Measurements from ENCODE around the gene SOBP.

SOBP gene

DNA sequence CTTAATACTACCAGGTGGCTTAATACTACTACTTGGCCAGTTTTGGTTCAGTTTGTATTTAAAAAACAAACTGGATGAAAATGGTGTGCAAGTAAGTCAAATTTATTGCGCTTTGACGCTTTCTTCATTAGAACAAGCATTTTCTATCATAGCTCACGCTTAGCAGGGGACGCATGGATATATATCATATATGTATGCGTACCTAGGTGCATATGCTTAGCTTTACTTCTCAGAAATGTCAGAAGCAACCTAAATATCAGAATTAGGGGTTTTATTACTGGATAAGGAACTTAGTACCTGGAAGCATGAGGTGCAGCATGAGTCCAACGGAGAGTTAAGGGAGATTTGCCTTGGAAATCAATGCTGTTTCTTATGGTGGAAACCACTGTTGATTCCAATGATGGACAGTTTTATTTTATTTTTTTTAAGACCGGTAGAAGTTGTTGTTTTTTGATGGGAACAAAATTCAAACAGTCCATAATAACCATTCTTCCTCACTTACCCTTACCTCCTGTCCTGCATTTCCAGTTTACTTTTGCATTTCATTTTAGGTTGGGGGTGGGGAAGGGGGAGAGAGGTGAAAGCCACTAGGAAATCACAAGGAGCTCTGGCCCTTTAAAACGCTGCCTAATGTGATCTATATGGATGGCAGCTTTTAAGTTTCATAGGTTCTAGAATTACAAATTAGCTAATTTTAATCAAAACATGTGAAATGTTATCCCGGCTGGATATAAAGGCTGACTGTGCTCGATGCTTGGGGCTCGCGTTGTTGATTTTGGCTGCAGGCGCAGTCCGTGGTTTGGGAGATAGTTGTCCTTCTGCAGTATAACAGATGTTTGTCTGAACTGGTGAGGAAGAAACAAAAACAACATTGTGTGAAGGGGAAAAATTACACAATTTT, 2.1 kb downstream of the SOBP start (continued):
- TF ChIP-seq, protein P1, sequence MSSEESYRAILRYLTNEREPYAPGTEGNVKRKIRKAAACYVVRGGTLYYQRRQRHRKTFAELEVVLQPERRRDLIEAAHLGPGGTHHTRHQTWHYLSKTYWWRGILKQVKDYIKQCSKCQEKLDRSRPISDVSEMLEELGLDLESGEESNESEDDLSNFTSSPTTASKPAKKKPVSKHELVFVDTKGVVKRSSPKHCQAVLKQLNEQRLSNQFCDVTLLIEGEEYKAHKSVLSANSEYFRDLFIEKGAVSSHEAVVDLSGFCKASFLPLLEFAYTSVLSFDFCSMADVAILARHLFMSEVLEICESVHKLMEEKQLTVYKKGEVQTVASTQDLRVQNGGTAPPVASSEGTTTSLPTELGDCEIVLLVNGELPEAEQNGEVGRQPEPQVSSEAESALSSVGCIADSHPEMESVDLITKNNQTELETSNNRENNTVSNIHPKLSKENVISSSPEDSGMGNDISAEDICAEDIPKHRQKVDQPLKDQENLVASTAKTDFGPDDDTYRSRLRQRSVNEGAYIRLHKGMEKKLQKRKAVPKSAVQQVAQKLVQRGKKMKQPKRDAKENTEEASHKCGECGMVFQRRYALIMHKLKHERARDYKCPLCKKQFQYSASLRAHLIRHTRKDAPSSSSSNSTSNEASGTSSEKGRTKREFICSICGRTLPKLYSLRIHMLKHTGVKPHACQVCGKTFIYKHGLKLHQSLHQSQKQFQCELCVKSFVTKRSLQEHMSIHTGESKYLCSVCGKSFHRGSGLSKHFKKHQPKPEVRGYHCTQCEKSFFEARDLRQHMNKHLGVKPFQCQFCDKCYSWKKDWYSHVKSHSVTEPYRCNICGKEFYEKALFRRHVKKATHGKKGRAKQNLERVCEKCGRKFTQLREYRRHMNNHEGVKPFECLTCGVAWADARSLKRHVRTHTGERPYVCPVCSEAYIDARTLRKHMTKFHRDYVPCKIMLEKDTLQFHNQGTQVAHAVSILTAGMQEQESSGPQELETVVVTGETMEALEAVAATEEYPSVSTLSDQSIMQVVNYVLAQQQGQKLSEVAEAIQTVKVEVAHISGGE (tag by site-specific recombination; conservative IDR thresholded peaks at IDR 0.05; ENCODE audit: low read depth) = no peak
- TF ChIP-seq ZNF274 (IDR thresholded peaks at IDR 0.05; ENCODE audit: low read length) (no peak), ZNF274 (tag by site-specific recombination; IDR thresholded peaks at IDR 0.05; ENCODE audit: borderline replicate concordance) (no peak), ZFP37 (tag by site-specific recombination; IDR thresholded peaks at IDR 0.05) (no peak), ZNF843 (tag by site-specific recombination; IDR thresholded peaks at IDR 0.05) (peak; percentile 99)

DNA sequence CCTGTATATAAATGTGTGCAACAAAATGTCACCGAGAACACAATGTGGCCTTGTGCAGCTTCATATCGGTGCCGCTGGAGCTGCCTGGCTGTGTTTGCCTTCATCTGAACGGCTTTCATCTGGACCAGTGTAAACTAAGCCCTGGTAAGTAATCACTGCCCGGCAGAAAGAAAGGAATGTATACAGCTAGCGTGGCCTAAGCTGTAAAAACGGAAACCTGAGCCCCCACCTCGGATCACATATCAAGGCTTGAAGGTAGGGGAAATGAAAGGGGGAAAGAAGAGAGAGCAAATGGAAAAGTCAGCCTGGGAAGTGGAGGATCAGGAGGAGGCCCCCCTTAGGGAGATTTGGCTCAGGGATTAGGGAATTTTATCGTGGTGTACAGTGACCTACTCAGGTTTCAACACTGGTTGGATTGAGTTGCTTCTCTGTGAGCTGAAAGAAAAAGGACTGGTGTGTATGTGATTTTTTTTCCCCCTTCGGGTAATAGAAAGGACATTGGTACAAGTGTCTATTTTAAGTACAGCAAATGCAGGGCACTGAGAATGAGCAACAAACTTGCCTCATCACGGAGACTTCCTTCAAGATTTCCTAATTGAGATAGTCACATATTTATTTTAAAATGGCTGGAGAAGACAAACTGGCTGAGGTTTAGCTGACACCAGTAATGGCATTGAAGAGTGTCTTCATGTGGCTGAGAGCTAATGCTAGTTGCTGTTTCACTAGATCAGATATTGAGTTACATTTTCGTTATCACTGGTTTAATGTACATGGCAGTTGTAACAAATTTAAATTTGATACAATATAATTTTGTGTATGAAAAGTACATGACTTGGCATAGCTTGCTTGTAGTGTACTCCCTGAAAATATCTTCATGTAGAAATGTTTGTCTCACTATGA, 3.5 kb downstream of the SOBP start:
- Histone ChIP-seq H3K27ac (ENCODE audit: extremely low read depth, low read depth, low read length) (peak overlapping the region; percentile 94), H3K4me1 (ENCODE audit: control insufficient read depth, insufficient read depth, low read length) (peaks cover 47% of the 10 kb centered on the region), H3K9me3 (ENCODE audit: control insufficient read depth, insufficient read depth, low read depth, low read length) (no peaks in the 10 kb centered on the region), H3K4me3 (ENCODE audit: low read depth, low read length) (peak overlapping the region; percentile 88), H3K36me3 (ENCODE audit: control insufficient read depth in 2 of 2, insufficient read depth in 1 of 2, low read length in 2 of 2) (no peaks in the 10 kb centered on the region)
- ChIA-PET CTCF (interaction anchor here (0.6 to 4.7 kb wide), 14 partner anchors 9 to 311 kb away, joined by 3 to 21 read pairs (median 4); partner anchors contain the start of gene PDSS2), POLR2A (interaction anchor here (0.5 to 9.4 kb wide), 11 partner anchors 11 to 380 kb away, joined by 3 to 104 read pairs (median 3); partner anchors contain the start of gene PDSS2)
- TF ChIP-seq ZBTB21 (tag by site-specific recombination; IDR thresholded peaks at IDR 0.05) (no peak), ZNF146 (tag by site-specific recombination; IDR thresholded peaks at IDR 0.05) (no peak), ZNF114 (tag by site-specific recombination; IDR thresholded peaks at IDR 0.05) (no peak), ZNF140 (tag by site-specific recombination; IDR thresholded peaks at IDR 0.05) (no peak), MEIS1 (CRISPR knock-in tag; IDR thresholded peaks at IDR 0.05; ENCODE audit: borderline replicate concordance) (no peak), WT1 (tag by site-specific recombination; IDR thresholded peaks at IDR 0.05) (peak; percentile 70), ZNF2 (tag by site-specific recombination; IDR thresholded peaks at IDR 0.05) (peak; percentile 73; the same call in 1 of the 2 replicates), ZNF23 (tag by site-specific recombination; IDR thresholded peaks at IDR 0.05; ENCODE audit: borderline replicate concordance) (no peak), GLIS2 (tag by site-specific recombination; IDR thresholded peaks at IDR 0.05) (peak; percentile 76), ZSCAN30 (tag by site-specific recombination; IDR thresholded peaks at IDR 0.05) (0 out of 2 replicates have a peak, but pooled peaks have one; percentile 87)
- TF ChIP-seq, protein P1 (tag by site-specific recombination; conservative IDR thresholded peaks at IDR 0.05; ENCODE audit: low read depth) = peak; percentile 75
- TF ChIP-seq, protein P2, sequence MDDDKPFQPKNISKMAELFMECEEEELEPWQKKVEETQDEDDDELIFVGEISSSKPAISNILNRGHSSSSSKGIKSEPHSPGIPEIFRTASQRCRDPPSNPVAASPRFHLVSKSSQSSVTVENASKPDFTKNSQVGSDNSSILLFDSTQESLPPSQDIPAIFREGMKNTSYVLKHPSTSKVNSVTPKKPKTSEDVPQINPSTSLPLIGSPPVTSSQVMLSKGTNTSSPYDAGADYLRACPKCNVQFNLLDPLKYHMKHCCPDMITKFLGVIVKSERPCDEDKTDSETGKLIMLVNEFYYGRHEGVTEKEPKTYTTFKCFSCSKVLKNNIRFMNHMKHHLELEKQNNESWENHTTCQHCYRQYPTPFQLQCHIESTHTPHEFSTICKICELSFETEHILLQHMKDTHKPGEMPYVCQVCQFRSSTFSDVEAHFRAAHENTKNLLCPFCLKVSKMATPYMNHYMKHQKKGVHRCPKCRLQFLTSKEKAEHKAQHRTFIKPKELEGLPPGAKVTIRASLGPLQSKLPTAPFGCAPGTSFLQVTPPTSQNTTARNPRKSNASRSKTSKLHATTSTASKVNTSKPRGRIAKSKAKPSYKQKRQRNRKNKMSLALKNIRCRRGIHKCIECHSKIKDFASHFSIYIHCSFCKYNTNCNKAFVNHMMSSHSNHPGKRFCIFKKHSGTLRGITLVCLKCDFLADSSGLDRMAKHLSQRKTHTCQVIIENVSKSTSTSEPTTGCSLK (tag by site-specific recombination; IDR thresholded peaks at IDR 0.05) = no peak
- TF ChIP-seq, protein P3, sequence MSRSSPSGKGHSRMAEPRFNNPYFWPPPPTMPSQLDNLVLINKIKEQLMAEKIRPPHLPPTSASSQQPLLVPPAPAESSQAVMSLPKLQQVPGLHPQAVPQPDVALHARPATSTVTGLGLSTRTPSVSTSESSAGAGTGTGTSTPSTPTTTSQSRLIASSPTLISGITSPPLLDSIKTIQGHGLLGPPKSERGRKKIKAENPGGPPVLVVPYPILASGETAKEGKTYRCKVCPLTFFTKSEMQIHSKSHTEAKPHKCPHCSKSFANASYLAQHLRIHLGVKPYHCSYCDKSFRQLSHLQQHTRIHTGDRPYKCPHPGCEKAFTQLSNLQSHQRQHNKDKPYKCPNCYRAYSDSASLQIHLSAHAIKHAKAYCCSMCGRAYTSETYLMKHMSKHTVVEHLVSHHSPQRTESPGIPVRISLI (tag by site-specific recombination; IDR thresholded peaks at IDR 0.05) = peak; percentile 84
- TF ChIP-seq, protein P4, sequence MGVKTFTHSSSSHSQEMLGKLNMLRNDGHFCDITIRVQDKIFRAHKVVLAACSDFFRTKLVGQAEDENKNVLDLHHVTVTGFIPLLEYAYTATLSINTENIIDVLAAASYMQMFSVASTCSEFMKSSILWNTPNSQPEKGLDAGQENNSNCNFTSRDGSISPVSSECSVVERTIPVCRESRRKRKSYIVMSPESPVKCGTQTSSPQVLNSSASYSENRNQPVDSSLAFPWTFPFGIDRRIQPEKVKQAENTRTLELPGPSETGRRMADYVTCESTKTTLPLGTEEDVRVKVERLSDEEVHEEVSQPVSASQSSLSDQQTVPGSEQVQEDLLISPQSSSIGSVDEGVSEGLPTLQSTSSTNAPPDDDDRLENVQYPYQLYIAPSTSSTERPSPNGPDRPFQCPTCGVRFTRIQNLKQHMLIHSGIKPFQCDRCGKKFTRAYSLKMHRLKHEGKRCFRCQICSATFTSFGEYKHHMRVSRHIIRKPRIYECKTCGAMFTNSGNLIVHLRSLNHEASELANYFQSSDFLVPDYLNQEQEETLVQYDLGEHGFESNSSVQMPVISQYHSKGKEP (tag by site-specific recombination; IDR thresholded peaks at IDR 0.05) = peak; percentile 5; the same call in 1 of the 2 replicates
- TF ChIP-seq, protein P5, sequence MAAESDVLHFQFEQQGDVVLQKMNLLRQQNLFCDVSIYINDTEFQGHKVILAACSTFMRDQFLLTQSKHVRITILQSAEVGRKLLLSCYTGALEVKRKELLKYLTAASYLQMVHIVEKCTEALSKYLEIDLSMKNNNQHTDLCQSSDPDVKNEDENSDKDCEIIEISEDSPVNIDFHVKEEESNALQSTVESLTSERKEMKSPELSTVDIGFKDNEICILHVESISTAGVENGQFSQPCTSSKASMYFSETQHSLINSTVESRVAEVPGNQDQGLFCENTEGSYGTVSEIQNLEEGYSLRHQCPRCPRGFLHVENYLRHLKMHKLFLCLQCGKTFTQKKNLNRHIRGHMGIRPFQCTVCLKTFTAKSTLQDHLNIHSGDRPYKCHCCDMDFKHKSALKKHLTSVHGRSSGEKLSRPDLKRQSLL (tag by site-specific recombination; IDR thresholded peaks at IDR 0.05) = no peak

Measured in HEK293 (cell line).